Measurements from ENCODE around the gene MAX.

- TF ChIP-seq, protein P1, sequence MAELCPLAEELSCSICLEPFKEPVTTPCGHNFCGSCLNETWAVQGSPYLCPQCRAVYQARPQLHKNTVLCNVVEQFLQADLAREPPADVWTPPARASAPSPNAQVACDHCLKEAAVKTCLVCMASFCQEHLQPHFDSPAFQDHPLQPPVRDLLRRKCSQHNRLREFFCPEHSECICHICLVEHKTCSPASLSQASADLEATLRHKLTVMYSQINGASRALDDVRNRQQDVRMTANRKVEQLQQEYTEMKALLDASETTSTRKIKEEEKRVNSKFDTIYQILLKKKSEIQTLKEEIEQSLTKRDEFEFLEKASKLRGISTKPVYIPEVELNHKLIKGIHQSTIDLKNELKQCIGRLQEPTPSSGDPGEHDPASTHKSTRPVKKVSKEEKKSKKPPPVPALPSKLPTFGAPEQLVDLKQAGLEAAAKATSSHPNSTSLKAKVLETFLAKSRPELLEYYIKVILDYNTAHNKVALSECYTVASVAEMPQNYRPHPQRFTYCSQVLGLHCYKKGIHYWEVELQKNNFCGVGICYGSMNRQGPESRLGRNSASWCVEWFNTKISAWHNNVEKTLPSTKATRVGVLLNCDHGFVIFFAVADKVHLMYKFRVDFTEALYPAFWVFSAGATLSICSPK (IDR thresholded peaks at IDR 0.05; ENCODE audit: borderline replicate concordance): no peak
- TF ChIP-seq RFX5 (IDR thresholded peaks at IDR 0.05; ENCODE audit: low read depth, low read length) (no peak), ZNF263 (CRISPR knock-in tag; IDR thresholded peaks at IDR 0.05; ENCODE audit: borderline replicate concordance) (no peak), PHF21A (IDR thresholded peaks at IDR 0.05; ENCODE audit: borderline replicate concordance, low read depth) (no peak), SP1 (CRISPR knock-in tag; IDR thresholded peaks at IDR 0.05) (no peak)
These were observed 70.0 kb downstream of the MAX start for GRCh38 chr14:65032319-65032718.

Data from K562 (cell line).